GM21390 (cell line): ENCODE measurements around the gene AMPH.
"Not testable (repeated sequence)": the region's sequence is repeated elsewhere in the genome, so short reads cannot be mapped to it uniquely, and the experiment has no call there.

ENCODE experiments used
- ATAC-seq: cut with Tn5 transposase; IDR thresholded peaks from one replicate; pipeline ENCODE4 v1.9.1; 2021; ENCODE audit not compliant: unreplicated experiment

Gene AMPH

DNA sequence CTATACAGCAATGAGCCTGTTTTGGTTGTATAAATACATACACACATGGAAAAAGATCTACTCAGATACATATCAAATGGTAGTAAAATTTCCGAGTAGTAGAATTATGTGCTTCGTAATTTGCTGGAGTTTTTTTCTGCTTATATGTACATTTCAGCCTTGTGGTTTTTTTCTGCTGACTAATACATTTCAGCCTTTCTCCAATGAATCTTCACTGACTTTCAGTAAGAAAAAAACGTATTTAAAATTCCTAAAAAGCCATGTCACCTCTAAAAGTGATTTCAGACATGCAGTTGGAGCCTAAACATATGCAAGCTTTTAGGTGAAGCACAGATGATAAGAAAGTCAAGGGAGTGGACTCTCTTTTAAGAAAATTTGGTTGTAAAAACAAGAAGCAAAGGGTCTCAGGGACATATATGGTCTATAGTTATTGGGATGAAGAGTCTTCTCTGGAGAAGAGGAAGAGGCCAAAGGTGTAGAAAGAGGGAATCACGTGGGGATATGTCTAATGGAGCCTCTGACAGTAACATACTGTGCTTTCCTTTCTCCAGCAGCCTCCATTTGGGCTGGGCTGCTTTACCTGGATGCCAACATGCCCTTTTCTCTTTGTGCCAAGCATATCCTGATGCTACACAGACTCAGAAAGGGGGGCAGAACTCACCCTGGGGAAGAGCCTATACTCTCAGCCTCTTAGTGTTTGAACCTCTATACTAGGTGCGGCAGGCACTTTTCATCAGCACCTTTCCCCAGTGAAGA lies 2.4 kb downstream of the AMPH start:
- no peak for ATAC-seq

DNA sequence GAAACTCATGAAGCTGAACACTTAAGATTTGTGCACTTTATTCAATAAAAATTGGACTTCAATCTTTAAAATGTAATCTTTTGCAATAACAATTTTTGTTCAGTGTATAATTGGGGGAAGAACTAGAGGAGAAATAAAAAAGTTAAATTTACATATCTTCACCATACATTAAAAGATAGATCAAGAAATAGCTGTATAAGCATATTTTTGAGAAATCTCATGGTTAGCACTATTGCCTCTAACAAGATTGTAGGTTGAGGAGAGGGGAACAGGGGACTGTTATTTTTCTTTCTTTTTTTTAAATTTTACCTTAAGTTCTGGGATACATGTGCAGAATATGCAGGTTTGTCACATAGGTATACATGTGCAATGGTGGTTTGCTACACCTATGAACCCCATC lies 5.3 kb downstream of the AMPH start:
- ATAC-seq: no peak

DNA sequence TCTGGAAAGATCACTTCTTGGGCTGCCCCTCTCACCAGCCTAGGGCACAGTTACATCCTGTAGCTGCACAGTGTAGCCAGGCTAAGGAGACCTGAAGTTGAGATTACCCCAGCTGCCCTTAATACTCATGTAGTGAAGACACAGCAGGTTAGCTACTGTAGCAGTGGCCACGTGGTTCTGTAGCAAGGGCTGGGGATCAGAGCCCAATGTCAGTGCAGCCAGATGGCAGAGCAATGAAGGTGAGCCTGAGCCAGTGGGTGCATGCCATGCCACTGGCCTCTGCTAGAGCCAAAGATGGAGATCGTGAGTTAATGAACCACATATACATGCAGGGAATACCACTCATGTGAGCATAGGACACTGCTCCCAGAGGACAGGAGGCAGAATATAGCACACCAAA lies 15.5 kb downstream of the AMPH start:
- ATAC-seq: no peak

DNA sequence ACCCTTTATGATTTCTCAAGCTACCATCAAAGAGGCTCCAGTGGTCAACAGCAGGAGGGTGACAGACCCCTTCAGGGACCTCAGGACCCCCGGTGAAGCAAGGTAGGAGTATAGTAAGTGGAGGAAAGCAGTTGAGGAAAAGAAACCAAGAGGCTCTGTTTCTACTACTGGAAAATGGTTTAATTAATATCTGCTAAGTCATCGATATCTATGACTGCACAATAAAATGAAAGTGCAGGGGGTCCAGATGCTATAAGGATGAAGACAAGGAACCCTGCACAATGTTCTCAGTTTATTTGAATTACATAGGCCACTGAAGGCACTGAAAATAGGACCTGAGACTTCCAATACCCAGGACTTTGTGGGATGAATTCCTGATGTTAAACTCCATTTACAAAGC lies 23.7 kb downstream of the AMPH start:
- ATAC-seq: no peak

DNA sequence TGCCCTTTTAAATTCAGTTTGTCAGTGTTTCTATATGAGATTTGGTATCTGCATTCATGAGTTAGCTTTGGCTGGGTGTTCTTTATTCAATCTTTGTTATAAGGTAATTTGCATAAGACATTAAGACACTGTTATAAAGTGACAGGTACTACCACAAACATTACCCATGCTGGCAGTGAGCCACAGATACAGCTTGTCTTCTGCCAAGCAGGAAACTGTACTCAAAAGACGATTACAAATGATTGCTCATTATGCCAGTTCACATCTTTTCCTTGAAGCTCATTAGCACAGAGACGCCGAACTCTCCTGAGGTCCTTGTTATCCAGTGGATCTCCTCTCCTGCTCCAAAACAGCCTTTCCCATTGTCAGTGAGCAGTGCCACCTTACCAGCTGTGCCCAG lies 30.4 kb downstream of the AMPH start:
- no peak for ATAC-seq

DNA sequence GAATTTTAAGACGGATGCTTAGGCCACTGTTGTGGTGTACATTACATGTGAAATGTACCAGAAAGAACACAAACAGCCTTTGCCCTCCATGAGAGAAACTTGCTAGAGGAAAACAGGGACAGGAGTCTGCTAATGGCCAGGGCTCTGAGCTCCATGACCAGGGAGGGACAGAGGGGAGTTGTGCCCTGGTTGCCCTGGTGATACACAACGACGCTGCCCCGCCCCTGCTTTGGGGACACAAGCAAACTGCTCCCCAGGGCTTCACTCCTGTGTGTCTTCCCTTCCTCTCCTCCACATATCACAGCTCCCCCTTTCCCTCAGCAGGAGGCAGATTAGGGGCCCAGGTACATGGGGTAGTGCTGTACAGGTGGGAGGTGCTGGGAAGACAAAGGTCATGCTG lies 36.2 kb downstream of the AMPH start:
- no peak for ATAC-seq

DNA sequence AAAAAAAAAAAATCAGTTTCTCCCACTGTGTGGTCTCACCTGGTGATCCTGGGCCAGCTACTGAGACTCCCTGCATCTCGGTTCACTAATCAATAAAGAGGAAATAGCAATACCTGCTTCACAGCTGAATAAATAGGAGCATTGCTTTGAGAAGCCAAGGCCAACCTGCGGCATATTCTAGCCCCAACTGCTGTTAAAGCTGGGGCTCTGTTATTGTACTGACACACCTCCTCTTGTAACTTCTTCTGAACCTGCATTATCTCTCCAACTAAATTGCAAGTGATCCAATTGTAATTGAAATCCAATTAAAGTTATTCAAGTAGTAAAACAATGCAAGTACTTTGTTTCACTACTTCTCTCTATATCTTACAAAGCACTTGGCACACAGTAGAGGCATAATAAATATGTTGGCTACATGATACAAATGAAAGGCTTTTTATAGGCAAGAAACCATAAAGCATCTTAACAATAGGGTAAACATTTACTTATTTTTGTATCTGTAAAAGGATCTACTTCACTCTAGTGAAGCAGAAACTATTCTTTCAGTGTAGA lies 38.4 kb downstream of the AMPH start:
- ATAC-seq: no peak

DNA sequence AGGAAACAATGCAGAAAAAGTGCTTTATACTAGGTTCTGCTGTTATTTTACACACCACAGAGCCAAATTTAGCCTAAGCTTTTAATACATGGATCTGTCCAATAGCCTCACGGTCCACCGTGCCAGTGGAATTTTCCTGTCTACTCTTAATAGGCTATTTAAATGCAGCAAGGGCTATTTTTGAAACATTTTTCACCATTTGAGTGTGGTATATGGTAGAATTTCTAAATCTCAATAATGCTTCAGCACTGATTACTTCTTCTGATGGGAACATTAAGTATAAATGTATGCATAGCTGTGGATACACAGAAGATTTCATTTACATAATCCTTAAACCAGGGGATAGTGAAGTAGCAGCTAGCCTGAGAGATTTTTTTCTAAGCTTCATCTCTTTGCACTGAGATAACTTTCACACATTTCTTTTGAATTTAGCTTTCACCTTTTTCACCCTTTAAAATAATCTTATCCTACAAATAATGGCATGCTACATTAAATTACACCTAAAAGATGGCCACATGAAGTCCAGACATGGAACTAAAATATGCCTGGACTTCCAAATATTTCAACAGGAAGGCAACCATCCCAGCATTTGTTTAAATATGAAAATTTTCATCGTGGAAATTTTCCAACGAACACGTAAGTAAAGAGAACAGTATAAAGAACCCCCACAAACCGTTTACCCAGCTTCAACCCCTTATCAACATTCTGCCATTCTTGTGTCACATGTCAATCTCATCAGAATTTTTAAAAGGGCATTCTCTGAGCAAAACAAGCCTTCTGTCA lies 45.4 kb downstream of the AMPH start:
- no peak for ATAC-seq

DNA sequence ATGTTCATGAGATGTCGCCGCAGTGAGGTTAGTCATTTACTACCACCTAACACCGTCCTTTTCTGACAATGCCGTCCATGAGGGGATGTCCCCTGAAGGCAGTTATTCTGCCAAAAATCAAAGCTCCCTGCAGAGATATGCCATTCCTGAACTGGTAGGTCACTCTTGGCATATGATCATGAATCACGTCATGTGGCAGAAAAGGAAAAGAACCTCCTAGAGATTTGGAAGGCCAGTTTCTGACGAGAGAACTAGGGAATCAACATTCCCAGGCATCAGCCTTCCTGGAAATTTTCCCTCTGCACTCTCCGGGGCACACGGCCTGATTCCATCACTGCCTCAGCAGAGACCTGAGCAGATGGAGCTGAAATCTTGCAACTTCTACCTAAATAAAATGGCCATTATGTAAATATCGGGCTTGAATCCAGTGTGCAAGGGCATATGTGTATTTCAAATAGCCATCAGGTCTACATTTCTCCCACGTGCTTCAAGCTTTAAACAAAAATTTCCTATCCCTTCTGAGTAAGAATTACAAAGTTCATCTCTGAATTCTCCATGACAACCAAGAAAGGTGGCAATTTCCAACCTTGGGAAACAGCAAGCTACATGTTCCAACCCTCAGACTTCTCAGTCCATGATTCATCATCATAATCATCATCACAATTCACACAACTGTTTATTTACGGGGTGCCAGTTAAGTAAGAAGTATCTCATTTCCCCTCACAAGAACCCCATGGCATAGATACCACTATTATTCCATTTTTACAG lies 46.5 kb downstream of the AMPH start:
- ATAC-seq: no peak

DNA sequence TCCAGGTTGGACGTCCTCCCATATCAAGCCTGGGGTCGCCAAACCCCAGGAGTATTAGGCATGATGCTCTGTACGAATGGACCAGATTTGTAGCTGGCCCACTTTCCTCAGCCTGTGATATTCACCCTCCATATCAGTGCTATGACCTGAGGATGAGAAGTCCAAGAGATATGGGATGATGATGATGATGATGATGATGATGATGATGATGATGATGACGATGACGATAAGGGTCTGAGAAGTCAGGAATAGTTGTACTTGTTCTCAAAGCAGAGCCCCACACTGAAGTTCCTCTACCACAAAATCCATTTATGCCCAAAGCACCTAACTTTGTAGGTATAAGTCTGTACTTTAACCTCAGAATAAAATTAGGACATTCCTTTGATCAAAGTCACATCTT lies 50.7 kb downstream of the AMPH start:
- no peak for ATAC-seq

DNA sequence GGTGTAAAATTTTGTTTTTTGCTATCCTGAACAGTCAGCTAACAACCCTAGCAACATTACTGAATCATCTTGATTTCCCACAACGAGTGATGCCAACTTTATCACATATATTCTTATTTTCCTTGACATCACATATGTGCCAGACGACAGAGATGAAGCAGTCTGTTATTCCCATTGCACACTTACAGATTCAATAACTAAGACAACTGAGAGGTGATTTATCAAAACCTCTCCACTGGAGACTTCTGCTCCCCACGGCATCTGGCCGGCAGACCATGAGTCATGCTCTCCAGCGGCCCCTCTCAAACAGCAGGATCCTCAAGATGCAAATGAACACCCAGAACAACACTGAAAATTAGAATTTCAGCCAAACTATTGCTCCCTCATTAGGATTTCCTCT lies 57.1 kb downstream of the AMPH start:
- ATAC-seq: no peak

DNA sequence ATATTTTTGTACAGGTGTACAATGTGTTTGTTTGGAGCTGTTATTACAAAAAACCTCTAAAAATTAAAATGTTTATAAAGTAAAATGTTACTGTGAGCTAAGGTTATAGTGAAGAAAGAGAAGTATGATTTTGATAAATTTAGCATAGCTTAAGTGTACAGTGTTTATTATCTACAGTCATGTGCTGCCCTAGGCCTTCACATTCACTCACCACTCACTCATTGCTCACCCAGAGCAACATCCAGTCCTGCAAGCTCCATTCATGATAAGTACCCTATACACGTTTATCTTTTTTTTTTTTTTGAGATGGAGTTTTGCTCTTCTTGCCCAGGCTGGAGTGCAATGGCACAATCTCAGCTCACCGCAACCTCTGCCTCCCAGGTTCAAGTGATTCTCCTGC lies 59.6 kb downstream of the AMPH start:
- ATAC-seq: not testable (repeated sequence)

DNA sequence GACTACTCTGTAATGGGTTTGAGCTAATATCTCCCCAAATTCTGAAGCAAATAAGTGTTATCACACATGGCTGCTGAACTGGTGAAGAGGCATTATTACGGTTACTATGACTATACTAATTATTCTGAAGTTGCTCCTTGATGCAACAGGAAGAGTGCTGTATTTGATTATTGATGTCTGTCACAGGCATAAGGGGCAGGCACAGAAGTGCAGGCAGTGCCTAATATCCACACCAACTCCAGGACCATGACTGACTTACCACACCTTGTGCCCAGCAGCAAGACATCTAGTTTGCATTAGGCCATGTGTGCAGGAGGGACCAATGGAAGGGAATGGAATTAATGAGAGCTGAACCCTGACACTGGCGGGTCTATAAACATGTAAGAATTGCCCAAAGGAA lies 62.7 kb downstream of the AMPH start:
- ATAC-seq: no peak

DNA sequence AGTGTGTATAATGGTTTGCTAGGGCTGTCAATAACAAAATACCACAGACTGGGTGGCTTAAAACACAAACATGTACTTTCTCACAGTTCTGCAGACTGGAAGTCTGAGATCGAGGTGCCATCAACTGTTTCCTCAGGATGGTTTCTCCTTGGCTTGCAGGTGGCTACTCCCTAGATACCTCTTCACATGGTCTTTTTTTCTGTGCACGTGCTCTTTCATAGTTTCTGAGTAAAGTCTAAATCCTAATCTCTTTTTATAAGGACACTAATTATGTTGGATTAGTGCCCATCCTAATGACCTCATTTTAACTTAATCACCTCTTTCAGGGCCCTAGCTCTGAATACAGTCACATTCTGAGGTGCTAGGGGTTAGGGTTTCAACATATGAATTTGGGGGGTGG lies 65.9 kb downstream of the AMPH start:
- ATAC-seq: no peak

DNA sequence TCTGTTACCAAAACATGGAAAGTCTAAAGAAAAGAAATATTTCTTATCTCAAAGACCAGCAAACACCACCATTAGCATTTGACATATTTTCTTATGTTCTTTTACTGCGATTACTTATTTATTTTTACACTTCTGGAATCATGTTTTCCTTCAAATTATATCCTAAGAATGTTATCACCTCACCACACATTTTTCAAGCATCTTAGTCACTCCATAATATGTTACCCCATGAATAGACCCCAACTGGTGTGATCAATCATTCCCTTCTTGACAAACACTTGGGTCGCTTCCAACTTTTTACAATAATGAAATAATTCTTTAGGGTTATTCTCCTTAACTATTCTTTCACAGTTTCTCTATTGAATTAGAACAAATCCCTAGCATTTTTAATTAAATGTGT lies 67.4 kb downstream of the AMPH start:
- ATAC-seq: no peak

DNA sequence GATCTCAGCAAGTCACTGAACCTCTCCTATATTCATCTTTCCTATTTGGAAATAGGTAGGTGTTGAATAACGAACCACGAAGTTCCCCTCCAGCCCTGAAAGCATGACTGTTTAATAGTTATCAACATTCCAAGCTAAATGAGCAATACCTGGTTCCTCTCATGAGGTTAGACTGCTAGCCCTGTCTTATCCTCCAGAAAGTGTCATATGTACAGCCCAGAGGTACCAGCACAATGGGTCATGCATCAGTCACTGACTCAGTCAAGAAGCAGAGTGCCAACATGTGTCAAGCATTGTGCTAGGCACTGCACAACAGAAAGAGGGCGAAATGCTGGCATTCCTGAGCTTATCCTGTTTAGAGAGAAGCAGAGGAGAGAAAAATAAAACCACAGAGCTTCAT lies 70.0 kb downstream of the AMPH start:
- no peak for ATAC-seq

DNA sequence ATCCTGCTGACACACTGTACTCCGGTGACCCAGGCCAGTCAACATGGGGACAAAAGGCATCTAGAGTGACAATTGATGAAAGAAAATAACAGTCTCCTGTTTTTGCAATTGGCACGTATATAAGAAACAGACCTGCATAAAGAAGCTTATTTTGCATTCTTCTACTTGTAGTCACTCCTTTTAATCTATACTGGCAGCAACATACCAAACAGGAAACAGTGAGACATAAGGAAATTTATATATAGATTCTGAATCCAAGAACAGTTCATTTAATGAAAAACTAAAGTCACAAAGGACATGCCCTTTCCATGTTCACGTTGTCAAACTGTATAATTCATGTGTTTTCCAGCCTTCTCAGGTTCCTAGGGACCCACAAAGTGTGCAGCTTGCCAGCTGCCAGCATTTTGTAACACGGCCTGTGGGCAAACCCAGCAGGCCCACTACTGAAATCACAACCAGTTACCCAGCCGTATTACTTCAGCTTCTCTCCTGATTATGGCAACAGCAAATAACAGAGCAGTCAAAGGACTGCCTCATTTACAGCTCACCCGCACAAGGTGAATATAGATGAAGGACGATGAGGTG lies 72.3 kb downstream of the AMPH start:
- no peak for ATAC-seq

DNA sequence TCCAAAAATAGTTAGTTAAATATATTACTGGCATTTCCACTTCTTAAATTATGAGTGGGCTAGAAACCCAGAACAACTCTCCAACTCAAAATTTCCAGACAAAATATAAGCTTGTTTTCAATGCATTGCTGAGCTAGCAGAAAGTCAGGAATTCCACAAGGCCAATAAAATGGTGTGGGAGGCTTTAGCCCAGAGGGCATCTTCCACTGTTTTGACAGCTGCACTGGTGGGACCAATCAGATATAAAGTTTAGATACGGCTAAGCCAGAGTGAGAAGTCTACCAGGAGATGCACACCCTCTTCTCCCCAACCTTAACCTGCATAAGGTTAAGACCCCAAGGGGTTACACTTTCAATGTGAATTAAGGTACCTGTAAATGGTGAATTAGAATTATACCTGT lies 76.6 kb downstream of the AMPH start:
- no peak for ATAC-seq

DNA sequence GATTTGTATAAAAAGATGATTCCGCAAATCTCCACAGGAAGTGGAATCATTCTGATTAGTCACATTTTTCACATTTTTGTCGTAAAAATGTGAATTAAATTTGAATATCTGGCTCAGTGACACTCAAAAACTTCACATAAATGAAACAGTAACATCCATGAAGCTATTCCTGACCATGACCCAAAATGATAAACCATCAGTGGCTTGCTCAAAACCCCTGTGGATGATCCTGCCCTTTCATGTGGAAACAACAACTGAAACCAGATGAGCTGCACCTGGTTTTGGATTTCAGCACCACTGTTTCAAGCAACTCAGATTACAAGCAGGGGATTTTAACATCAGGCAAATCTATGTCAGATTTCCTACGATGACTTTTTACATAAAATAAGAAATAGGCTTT lies 80.3 kb downstream of the AMPH start:
- ATAC-seq: no peak

DNA sequence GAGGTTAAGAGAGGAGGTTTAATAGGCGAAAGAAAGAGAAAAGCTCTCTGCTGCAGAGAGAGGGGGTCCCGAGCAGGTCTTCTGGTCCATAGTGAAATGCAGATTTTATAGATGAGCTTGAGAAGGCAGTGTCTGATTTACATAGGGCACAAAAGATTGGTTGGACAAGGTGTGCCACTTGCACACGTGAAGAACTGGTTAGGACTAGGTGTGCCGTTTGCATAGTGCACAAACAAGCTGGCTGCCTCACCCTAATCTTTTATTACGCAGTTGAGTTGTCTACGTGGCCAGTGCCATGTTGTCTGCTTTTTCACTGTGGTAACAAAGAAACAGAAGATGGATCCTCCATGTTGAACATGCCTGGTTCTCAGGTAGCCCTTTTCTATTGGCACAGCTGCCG lies 82.6 kb downstream of the AMPH start:
- no peak for ATAC-seq

DNA sequence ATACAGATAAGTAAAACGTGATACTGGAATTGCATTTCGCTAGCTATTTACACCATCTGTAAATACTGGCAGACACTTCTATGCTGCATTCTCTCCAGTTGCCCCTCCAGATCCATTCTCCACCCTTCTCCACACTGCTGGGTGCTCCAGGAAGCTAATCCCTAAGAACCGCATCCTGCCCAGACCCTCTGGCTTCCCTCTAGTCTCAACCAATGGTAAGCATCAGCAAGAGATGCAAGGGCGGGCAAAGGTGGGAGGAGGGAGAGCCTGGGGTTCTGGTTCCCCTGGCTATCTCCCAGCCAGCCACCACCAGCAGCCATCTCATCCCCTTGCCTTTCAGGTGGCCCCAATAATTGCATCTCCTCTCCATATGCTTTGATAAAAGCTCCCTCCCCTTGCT lies 84.4 kb downstream of the AMPH start:
- no peak for ATAC-seq
